ENCODE measurements around the gene S100A2. TPM values are rescaled to one million over a fixed set of nuclear protein-coding genes. Genes with fewer than 3 reads are reported as not detected.

S100A2 gene
- total and polyA plus RNA-seq, 4 donors: 1.1 to 261 (median 54.8) TPM

GRCh38 chr1:153548722-153549688, 16.6 kb downstream of the S100A2 start, which contains the start of gene S100A3:
TSS of gene S100A3 (minus strand) at chr1:153549258. CDS start at chr1:153548485, 773 bp downstream.
- no peak for DNase-seq
- no peak within 1 kb of the TSS for H3K9ac ChIP-seq (ENCODE audit: insufficient read depth in 1 of 2, low read length in 2 of 2)

GRCh38 chr1:153547560-153548551, 17.8 kb downstream of the S100A2 start:
- ATAC-seq (ENCODE audit: insufficient read depth, low FRiP score): no peak
- no peaks in the 10 kb centered on the region for H3K27me3 ChIP-seq (ENCODE audit: control insufficient read depth in 3 of 3, insufficient read depth in 3 of 3, low read length in 2 of 3)
- TF ChIP-seq CTCF (IDR thresholded peaks at IDR 0.05; ENCODE audit: control extremely low read depth, extremely low read depth): no peak
- peaks cover 0 to 3% (median 0%) of the 10 kb centered on the region in 4 donors for H3K36me3 ChIP-seq (ENCODE audit: control insufficient read depth in 4 of 4, insufficient read depth in 4 of 4, low read length in 4 of 4)
- H3K9me3 ChIP-seq (ENCODE audit: control insufficient read depth in 4 of 4, insufficient read depth in 3 of 4, low read length in 3 of 4): no peaks in the 10 kb centered on the region
- H3K9ac ChIP-seq (ENCODE audit: insufficient read depth in 1 of 2, low read length in 2 of 2): no peak overlapping the region
- no peak overlapping the region for H3K4me3 ChIP-seq
- WGBS, 2 donors: 85 to 94% methylated on average over 19 of the region's 19 CpGs
- H3K4me1 ChIP-seq (ENCODE audit: control insufficient read depth in 5 of 5, insufficient read depth in 5 of 5, low read length in 5 of 5): peaks cover 3 to 63% (median 17%) of the 10 kb centered on the region in 5 donors
- peak overlapping the region in 1 of 2 donors; percentile 51 for H3K27ac ChIP-seq (ENCODE audit: low read depth in 1 of 2, low read length in 1 of 2)
- DNase-seq: no peak

More at GRCh38 chr1:153548722-153549688, 16.6 kb downstream of the S100A2 start, which contains the start of gene S100A3:
- TF ChIP-seq CTCF (IDR thresholded peaks at IDR 0.05; ENCODE audit: control extremely low read depth, extremely low read depth): no peak
- Histone ChIP-seq H3K9me3 (ENCODE audit: control insufficient read depth in 4 of 4, insufficient read depth in 3 of 4, low read length in 3 of 4) (no peaks in the 10 kb centered on the region), H3K27me3 (ENCODE audit: control insufficient read depth in 3 of 3, insufficient read depth in 3 of 3, low read length in 2 of 3) (no peaks in the 10 kb centered on the region), H3K4me3 (no peak within 1 kb of the TSS), H3K27ac (ENCODE audit: low read depth in 1 of 2, low read length in 1 of 2) (peak within 1 kb of the TSS in 1 of 2 donors; percentile 74), H3K36me3 (ENCODE audit: control insufficient read depth in 4 of 4, insufficient read depth in 4 of 4, low read length in 4 of 4) (no peaks in the 10 kb centered on the region), H3K4me1 (ENCODE audit: control insufficient read depth in 5 of 5, insufficient read depth in 5 of 5, low read length in 5 of 5) (peaks cover 3 to 67% (median 17%) of the 10 kb centered on the region in 5 donors)
- WGBS, 2 donors: 61 to 76% methylated on average over 14 of the region's 14 CpGs
- ATAC-seq (ENCODE audit: insufficient read depth, low FRiP score): peak; percentile 9

- H3K9ac ChIP-seq (ENCODE audit: insufficient read depth in 1 of 2, low read length in 2 of 2): no peak overlapping the region
- ATAC-seq (ENCODE audit: insufficient read depth, low FRiP score) (no peak), DNase-seq (no peak)
- no peaks in the 10 kb centered on the region for H3K9me3 ChIP-seq (ENCODE audit: control insufficient read depth in 4 of 4, insufficient read depth in 3 of 4, low read length in 3 of 4)
- H3K27me3 ChIP-seq (ENCODE audit: control insufficient read depth in 3 of 3, insufficient read depth in 3 of 3, low read length in 2 of 3): no peaks in the 10 kb centered on the region
- 78 to 85% methylated on average over 14 of the region's 14 CpGs for WGBS, 2 donors
- TF ChIP-seq CTCF (IDR thresholded peaks at IDR 0.05; ENCODE audit: control extremely low read depth, extremely low read depth): no peak
- H3K4me3 ChIP-seq: no peak overlapping the region
- peak overlapping the region in 1 of 2 donors; percentile 51 for H3K27ac ChIP-seq (ENCODE audit: low read depth in 1 of 2, low read length in 1 of 2)
- H3K36me3 ChIP-seq (ENCODE audit: control insufficient read depth in 4 of 4, insufficient read depth in 4 of 4, low read length in 4 of 4): peaks cover 0 to 3% (median 0%) of the 10 kb centered on the region in 4 donors
- H3K4me1 ChIP-seq (ENCODE audit: control insufficient read depth in 5 of 5, insufficient read depth in 5 of 5, low read length in 5 of 5): peaks cover 3 to 67% (median 17%) of the 10 kb centered on the region in 5 donors
These were observed 18.7 kb downstream of the S100A2 start for GRCh38 chr1:153546796-153547559.
